Stomach (tissue), 9 donors: ENCODE measurements around the gene VPS4B. TPM values are rescaled to one million over a fixed set of nuclear protein-coding genes. Genes with fewer than 3 reads are reported as not detected.

Source experiments
- DNase-seq, 2 donors: peaks; one replicate each; pipeline versions ENCODE4 v3.0.0 to v3.0.0-alpha.2; 2013 to 2019
- H3K27ac ChIP-seq, 5 donors: fragments of 200-600 bp in 4 of 5; sonication (generic) in 4 of 5; one replicate each; pipeline ENCODE4 v1.5.1; 2013 to 2019; ENCODE audit warnings: mild to moderate bottlenecking in 1 of 5, moderate library complexity in 1 of 5
- H3K27me3 ChIP-seq, 3 donors: fragments of 200-600 bp; sonication (generic); one replicate each; pipeline ENCODE4 v1.5.1; 2017 to 2019; ENCODE audit warnings: mixed run types in 1 of 3
- H3K36me3 ChIP-seq, 4 donors: fragments of 200-600 bp; sonication (generic); 1 replicate in 3 of 4; 2 replicates in 1 of 4; pipeline ENCODE4 v1.5.1; 2016 to 2019
- H3K4me1 ChIP-seq, 4 donors: fragments of 200-600 bp; sonication (generic); one replicate each; pipeline ENCODE4 v1.5.1; 2016 to 2019
- H3K4me3 ChIP-seq, 4 donors: fragments of 200-600 bp; sonication (generic) in 3 of 4; one replicate each; pipeline ENCODE4 v1.5.1; 2016 to 2019; ENCODE audit warnings: mild to moderate bottlenecking in 1 of 4
- H3K9me3 ChIP-seq, 4 donors: fragments of 200-600 bp; sonication (generic); one replicate each; pipeline ENCODE4 v1.5.1; 2016 to 2019
- EP300 ChIP-seq: sonication (generic); formaldehyde crosslinking; IDR thresholded peaks from one replicate; pipeline ENCODE4 v1.6.1; 2017; ENCODE audit warnings: antibody characterized with exemption
- POLR2A ChIP-seq, 4 donors: fragments of 450-650 bp; IDR thresholded peaks; one replicate each; pipeline ENCODE4 v1.6.1; 2016; ENCODE audit warnings: antibody characterized with exemption in 4 of 4, control low read depth in 2 of 4, mild to moderate bottlenecking in 1 of 4, moderate library complexity in 1 of 4
- POLR2AphosphoS5 ChIP-seq, 3 donors: sonication (generic); formaldehyde crosslinking; IDR thresholded peaks; one replicate each; pipeline ENCODE4 v1.6.1; 2016; ENCODE audit warnings: antibody characterized with exemption in 3 of 3
- WGBS, 5 donors: extraction: QIAGEN DNeasy Blood & Tissue Kit in 3 of 5; methylation state at CpG; one replicate each; pipeline versions ENCODE4 v1.1.5 to v1.1.7; 2013 to 2018; 5-methylcytosine and 5-hydroxymethylcytosine counted together
- intact Hi-C: fragments of 100-400 bp; cut with DNase I; formaldehyde crosslinking; loops from one replicate; pipeline ENCODE4 v1.15.1; 2023; ENCODE audit warnings: low total_unique reads
- polyA plus RNA-seq, 3 donors: library from polyadenylated mRNA; stranded (reverse); fragments of 200-250 nt; gene quantifications; one replicate each; pipeline ENCODE4 v1.2.3, GENCODE V29; 2013
- total RNA-seq, 5 donors: library from RNA; depleted of rRNA; stranded (reverse); fragments of >200 nt; gene quantifications; one replicate each; pipeline versions ENCODE4 v1.1.0 to v1.2.3, GENCODE V29; 2014 to 2016
- TF ChIP-seq, protein P1 (sequence below), 7 experiments: fragments of 450-650 bp in 4 of 7; fragments of 200-600 bp in 3 of 7; sonication (generic) in 3 of 7; IDR thresholded peaks; one replicate each; pipeline ENCODE4 v1.5.1; 2016 to 2019; ENCODE audit warnings: antibody characterized with exemption in 7 of 7, control low read depth in 2 of 7, mild to moderate bottlenecking in 1 of 7
- donor health status: healthy with polysubstance abuse.
- donor health status: Bipolar disorder and iron deficiency.
- donor health status: healthy.

VPS4B gene
- total and polyA plus RNA-seq, 8 donors: 11.3 to 108 (median 30.8) TPM

DNA sequence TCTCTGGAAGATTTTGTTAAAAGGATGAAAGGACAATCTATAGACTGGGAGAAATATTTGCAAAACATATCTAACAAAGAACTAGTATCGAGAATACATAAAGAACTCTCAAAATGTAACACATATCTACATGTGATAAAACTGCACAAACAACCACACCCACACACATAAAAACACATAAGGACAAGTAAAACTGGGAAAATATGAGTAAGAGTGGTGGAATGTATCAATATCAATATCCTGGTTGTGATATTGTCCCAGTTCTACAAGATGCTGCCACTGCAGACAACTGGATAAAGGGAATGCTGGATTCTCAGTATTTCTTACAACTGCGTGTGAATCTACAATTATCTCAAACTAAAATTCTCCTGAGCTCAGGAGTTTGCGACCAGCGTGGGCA is 9.3 kb downstream of the VPS4B start:
- intact Hi-C loops: no loop called here
- DNase-seq: no peak
- no peaks in the 10 kb centered on the region for H3K27me3 ChIP-seq
- no peak overlapping the region for H3K4me3 ChIP-seq
- H3K27ac ChIP-seq: no peak overlapping the region
- H3K36me3 ChIP-seq: peaks cover 17 to 80% (median 79%) of the 10 kb centered on the region in 4 donors
- TF ChIP-seq POLR2A (IDR thresholded peaks at IDR 0.05) (no peak), POLR2AphosphoS5 (IDR thresholded peaks at IDR 0.05) (no peak), EP300 (no peak)
- TF ChIP-seq, protein P1, sequence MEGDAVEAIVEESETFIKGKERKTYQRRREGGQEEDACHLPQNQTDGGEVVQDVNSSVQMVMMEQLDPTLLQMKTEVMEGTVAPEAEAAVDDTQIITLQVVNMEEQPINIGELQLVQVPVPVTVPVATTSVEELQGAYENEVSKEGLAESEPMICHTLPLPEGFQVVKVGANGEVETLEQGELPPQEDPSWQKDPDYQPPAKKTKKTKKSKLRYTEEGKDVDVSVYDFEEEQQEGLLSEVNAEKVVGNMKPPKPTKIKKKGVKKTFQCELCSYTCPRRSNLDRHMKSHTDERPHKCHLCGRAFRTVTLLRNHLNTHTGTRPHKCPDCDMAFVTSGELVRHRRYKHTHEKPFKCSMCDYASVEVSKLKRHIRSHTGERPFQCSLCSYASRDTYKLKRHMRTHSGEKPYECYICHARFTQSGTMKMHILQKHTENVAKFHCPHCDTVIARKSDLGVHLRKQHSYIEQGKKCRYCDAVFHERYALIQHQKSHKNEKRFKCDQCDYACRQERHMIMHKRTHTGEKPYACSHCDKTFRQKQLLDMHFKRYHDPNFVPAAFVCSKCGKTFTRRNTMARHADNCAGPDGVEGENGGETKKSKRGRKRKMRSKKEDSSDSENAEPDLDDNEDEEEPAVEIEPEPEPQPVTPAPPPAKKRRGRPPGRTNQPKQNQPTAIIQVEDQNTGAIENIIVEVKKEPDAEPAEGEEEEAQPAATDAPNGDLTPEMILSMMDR (IDR thresholded peaks at IDR 0.05): no peak
- H3K9me3 ChIP-seq: no peaks in the 10 kb centered on the region
- peaks cover 0 to 40% (median 15%) of the 10 kb centered on the region in 4 donors for H3K4me1 ChIP-seq
- WGBS, 5 donors: 57 to 90% (median 72%) methylated on average over 3 to 4 of the region's 4 CpGs

DNA sequence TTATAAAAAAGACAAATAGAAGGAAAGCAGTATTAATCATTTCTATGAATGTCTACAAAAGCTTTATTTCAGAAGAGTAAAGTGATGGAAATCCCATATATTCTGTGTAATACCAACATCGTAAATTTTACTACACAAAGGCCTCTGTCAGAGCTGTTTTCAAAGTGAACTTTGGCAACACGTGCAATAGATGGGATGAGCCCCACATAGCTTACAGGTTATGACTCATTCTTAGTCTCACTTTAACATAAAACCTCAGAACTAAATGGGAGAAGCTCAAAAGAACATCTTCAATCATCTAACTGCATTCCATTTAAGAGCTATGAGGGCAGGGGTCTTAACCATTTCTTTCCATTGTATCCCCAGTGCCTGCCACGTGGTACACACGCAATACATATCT is 11.5 kb downstream of the VPS4B start:
- Histone ChIP-seq H3K27me3 (no peaks in the 10 kb centered on the region), H3K4me3 (no peak overlapping the region), H3K9me3 (no peaks in the 10 kb centered on the region), H3K27ac (no peak overlapping the region), H3K36me3 (peaks cover 21 to 82% (median 78%) of the 10 kb centered on the region in 4 donors), H3K4me1 (peaks cover 0 to 30% (median 13%) of the 10 kb centered on the region in 4 donors)
- TF ChIP-seq POLR2A (IDR thresholded peaks at IDR 0.05) (no peak), EP300 (no peak), POLR2AphosphoS5 (IDR thresholded peaks at IDR 0.05) (no peak)
- TF ChIP-seq, protein P1 (IDR thresholded peaks at IDR 0.05): no peak
- 80 to 91% (median 89%) methylated on average over 4 of the region's 4 CpGs for WGBS, 5 donors
- intact Hi-C loops: no loop called here
- peak in 1 of 2 donors; percentile 6 for DNase-seq

DNA sequence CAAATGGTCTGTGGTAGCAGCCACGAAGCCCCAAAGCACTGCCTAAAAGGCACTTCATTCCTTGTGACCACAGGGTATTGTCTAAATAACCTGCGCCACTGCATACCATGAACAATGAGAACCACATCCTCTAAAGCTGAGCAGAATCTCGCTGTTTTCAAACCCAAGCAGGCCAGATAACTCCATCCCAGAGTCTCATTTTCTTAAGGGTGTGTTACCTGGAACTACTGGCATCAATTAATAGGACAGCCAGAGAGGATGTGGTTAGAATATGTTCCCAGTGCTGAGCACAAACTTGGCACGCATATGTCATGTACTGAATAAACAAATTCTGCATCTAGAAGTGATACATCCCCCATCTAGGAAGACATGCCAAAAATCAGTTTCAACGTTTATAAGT is 13.0 kb downstream of the VPS4B start:
- no peak overlapping the region for H3K4me3 ChIP-seq
- TF ChIP-seq POLR2AphosphoS5 (IDR thresholded peaks at IDR 0.05) (no peak), EP300 (no peak), POLR2A (IDR thresholded peaks at IDR 0.05) (no peak)
- TF ChIP-seq, protein P1 (IDR thresholded peaks at IDR 0.05): no peak
- no peaks in the 10 kb centered on the region for H3K27me3 ChIP-seq
- no peak overlapping the region for H3K27ac ChIP-seq
- 66 to 75% (median 73%) methylated on average over 5 of the region's 5 CpGs for WGBS, 5 donors
- peaks cover 21 to 81% (median 74%) of the 10 kb centered on the region in 4 donors for H3K36me3 ChIP-seq
- DNase-seq: no peak
- no peaks in the 10 kb centered on the region for H3K9me3 ChIP-seq
- intact Hi-C loops: no loop called here
- H3K4me1 ChIP-seq: peaks cover 0 to 30% (median 13%) of the 10 kb centered on the region in 4 donors

DNA sequence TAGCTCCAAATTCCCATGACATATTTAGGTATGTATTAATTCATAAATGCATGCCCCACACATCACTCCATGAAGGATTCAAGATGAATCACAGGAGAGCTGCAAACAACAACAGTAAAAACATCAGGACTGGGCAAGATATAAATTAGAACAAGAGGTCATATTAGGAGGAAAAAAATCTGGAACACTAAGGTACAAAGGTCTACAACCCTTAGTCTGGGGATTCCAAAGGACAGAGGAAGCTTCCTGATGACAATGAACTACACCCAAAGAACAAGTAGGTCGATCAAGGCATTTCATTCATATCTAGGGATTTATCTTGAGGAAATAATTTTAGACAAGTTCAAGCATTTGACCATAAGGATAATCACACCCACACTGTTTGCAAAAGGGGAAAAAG is 14.5 kb downstream of the VPS4B start:
- DNase-seq: no peak
- intact Hi-C loops: no loop called here
- Histone ChIP-seq H3K36me3 (peaks cover 21 to 91% (median 83%) of the 10 kb centered on the region in 4 donors), H3K9me3 (no peaks in the 10 kb centered on the region), H3K4me1 (peaks cover 0 to 25% (median 10%) of the 10 kb centered on the region in 4 donors), H3K27ac (no peak overlapping the region), H3K4me3 (no peak overlapping the region), H3K27me3 (no peaks in the 10 kb centered on the region)
- 29 to 56% (median 33%) methylated on average over 1 of the region's 1 CpG for WGBS, 5 donors
- TF ChIP-seq POLR2AphosphoS5 (IDR thresholded peaks at IDR 0.05) (no peak), EP300 (no peak), POLR2A (IDR thresholded peaks at IDR 0.05) (no peak)
- TF ChIP-seq, protein P1 (IDR thresholded peaks at IDR 0.05): no peak
